ENCODE measurements around the gene OR51D1.

DNA sequence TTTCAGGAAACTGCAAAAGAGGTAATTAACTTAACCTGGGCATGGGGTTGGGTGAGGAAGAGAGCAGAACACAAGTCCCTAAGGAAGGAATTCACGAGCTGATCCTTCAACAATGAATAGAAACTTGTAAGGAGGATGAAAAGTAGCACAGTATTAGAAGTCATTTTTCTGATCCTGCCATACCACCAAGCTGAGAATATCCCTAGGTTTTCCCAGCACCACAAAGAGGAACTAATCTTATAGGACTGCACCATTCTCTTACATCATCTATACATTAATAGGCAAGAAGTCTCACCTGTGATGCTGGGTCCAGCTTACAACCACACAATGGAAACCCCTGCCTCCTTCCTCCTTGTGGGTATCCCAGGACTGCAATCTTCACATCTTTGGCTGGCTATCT is 43.5 kb upstream of the OR51D1 start, which contains the start of gene OR52I1:
- TF ChIP-seq, protein P1, sequence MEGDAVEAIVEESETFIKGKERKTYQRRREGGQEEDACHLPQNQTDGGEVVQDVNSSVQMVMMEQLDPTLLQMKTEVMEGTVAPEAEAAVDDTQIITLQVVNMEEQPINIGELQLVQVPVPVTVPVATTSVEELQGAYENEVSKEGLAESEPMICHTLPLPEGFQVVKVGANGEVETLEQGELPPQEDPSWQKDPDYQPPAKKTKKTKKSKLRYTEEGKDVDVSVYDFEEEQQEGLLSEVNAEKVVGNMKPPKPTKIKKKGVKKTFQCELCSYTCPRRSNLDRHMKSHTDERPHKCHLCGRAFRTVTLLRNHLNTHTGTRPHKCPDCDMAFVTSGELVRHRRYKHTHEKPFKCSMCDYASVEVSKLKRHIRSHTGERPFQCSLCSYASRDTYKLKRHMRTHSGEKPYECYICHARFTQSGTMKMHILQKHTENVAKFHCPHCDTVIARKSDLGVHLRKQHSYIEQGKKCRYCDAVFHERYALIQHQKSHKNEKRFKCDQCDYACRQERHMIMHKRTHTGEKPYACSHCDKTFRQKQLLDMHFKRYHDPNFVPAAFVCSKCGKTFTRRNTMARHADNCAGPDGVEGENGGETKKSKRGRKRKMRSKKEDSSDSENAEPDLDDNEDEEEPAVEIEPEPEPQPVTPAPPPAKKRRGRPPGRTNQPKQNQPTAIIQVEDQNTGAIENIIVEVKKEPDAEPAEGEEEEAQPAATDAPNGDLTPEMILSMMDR (conservative IDR thresholded peaks at IDR 0.05): no peak
- TF ChIP-seq ZFX (IDR thresholded peaks at IDR 0.05): no peak
